Large intestine (tissue), 3 donors: Measurements from ENCODE around the gene PPP3R2. TPM values are rescaled to one million over a fixed set of nuclear protein-coding genes. Genes with fewer than 3 reads are reported as not detected.
"Not testable (repeated sequence)": the region's sequence is repeated elsewhere in the genome, so short reads cannot be mapped to it uniquely, and the experiment has no call there.

Experiments used
- DNase-seq, 2 donors: peaks; one replicate each; pipeline versions ENCODE4 v3.0.0 to v3.0.0-alpha.2; 2013
- H3K27ac ChIP-seq: one replicate; pipeline ENCODE4 v1.5.1; 2013; ENCODE audit warnings: low read length
- H3K27me3 ChIP-seq: 2 replicates; pipeline ENCODE4 v1.6.1; 2013; ENCODE audit warnings: low read length; ENCODE audit not compliant: control insufficient read depth, insufficient read depth
- H3K36me3 ChIP-seq: 2 replicates; pipeline ENCODE4 v1.6.1; 2013; ENCODE audit warnings: low read length; ENCODE audit not compliant: control insufficient read depth, insufficient read depth
- H3K4me1 ChIP-seq: one replicate; pipeline ENCODE4 v1.6.1; 2013; ENCODE audit warnings: low read length; ENCODE audit not compliant: control insufficient read depth, insufficient read depth
- H3K4me3 ChIP-seq: one replicate; pipeline ENCODE4 v1.5.1; 2013; ENCODE audit warnings: low read length
- H3K9me3 ChIP-seq: one replicate; pipeline ENCODE4 v1.6.1; 2013; ENCODE audit warnings: mild to moderate bottlenecking, low read depth, low read length, moderate library complexity; ENCODE audit not compliant: control insufficient read depth
- WGBS: methylation state at CpG from one replicate; pipeline ENCODE4 v1.1.5; 2013; ENCODE audit warnings: low lambda C conversion rate; ENCODE audit not compliant: insufficient coverage; 5-methylcytosine and 5-hydroxymethylcytosine counted together
- polyA plus RNA-seq: library from polyadenylated mRNA; unstranded; fragments of 120-200 nt; gene quantifications from one replicate; pipeline ENCODE4 v1.2.1, GENCODE V29; 2013

The PPP3R2 gene
- polyA plus RNA-seq, 1 donor, result 0.01 TPM

DNA sequence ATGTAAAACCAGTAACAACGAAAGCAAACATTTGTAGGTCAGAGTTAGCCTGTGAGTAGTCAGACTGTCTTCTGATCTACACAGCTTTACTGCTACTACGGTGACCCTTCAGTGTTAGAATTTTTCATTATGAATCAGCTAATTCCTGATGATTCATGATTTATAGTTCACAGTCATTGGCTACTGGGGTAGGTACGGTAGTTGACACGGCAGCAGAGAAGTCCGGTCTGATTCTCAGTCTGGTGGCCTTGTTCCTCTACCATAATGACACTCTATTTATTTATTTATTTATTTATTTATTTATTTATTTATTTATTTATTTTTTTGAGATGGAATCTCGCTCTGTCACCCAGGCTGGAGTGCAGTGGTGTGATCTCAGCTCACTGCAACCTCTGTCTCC is 4.7 kb downstream of the PPP3R2 start:
- H3K36me3 ChIP-seq, H3K27ac ChIP-seq, H3K9me3 ChIP-seq, H3K27me3 ChIP-seq, H3K4me1 ChIP-seq, DNase-seq, H3K4me3 ChIP-seq: not testable (repeated sequence)
- WGBS, result 92% methylated on average over 2 of the region's 6 CpGs

DNA sequence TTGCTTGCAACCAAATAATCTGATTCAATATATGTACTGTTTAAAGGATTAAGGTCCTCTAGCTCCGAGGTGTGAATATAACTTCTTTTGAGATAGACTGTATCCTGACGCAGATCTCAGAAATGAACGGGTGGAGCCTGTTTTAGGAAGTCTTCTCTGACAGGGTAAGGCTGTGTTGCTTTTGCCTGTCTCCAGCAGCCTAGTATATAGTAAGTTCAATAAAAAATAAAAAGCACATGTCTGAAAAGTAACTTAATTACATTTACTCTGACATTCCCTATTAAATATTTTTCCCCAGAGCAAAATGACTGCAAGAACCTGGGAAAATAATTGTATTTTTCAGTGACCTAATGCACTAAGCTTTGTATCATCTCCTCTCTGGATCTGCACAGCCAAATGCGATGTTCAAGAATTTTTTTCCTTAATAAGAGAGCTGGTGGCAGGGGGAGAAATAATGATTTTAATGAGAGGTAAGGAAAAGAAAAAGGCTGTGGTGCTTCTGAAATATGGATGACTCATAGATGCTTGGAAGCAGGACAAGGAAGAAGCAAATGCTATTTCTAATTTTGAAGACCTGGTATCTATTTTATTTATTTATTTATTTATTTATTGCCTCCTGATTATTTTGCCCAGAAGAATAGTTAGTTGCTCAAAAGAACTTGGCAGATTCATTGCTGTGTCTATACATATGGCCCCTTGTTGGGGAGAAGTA is 7.3 kb downstream of the PPP3R2 start:
- Histone ChIP-seq H3K4me1 (no peaks in the 10 kb centered on the region), H3K9me3 (no peaks in the 10 kb centered on the region), H3K4me3 (no peak overlapping the region), H3K27me3 (no peaks in the 10 kb centered on the region), H3K27ac (no peak overlapping the region), H3K36me3 (no peaks in the 10 kb centered on the region)
- WGBS, result no CpG with 5 or more reads among the region's 4 CpGs
- no peak for DNase-seq

DNA sequence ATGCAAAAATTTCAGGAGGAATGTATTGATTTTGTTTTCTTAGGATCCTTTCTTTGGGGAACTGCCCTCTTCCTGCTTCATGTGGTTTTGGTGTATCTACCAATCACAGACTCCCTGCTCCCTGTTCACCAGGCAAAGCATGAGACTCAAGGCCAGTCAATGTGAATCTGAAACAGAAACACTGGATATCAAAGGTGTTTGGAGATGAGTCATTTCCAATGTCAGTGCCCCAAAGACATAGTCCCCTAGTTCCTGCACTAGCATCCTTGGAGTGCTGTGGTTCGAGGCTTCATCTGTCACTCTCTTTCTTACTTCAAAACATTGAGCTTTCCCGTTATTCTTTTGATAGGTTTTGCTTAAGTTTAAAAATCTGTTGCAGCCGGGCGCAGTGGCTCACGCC is 8.1 kb downstream of the PPP3R2 start:
- H3K36me3 ChIP-seq, result no peaks in the 10 kb centered on the region
- DNase-seq, result no peak
- H3K27me3 ChIP-seq, result no peaks in the 10 kb centered on the region
- no peak overlapping the region for H3K4me3 ChIP-seq
- no peaks in the 10 kb centered on the region for H3K9me3 ChIP-seq
- H3K4me1 ChIP-seq, result no peaks in the 10 kb centered on the region
- WGBS, result 93% methylated on average over 3 of the region's 5 CpGs
- H3K27ac ChIP-seq, result no peak overlapping the region

DNA sequence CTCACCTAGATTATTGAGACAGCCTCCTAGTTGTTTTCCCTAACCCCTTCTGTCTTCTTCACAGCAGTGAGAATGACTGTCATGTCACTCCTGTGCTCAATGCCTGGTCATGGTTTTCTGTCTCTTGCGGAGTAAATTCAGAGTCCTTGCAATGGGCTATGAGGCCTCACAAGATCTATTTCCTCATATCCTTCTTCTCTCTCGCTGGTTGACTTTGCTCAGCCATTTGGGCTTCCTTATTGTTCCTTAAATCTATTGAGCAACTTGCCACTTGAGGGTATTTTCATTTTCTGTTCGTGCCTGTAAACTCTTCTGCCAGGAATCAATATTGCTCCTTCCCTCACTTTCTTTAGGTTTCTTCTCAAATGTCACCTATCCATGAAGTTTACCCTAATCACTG is 9.0 kb downstream of the PPP3R2 start:
- Histone ChIP-seq H3K36me3 (no peaks in the 10 kb centered on the region), H3K4me3 (no peak overlapping the region), H3K4me1 (no peaks in the 10 kb centered on the region), H3K9me3 (no peaks in the 10 kb centered on the region), H3K27me3 (no peaks in the 10 kb centered on the region), H3K27ac (no peak overlapping the region)
- WGBS, result 78% methylated on average over 2 of the region's 3 CpGs
- DNase-seq, result peak in 1 of 2 donors; percentile 22

DNA sequence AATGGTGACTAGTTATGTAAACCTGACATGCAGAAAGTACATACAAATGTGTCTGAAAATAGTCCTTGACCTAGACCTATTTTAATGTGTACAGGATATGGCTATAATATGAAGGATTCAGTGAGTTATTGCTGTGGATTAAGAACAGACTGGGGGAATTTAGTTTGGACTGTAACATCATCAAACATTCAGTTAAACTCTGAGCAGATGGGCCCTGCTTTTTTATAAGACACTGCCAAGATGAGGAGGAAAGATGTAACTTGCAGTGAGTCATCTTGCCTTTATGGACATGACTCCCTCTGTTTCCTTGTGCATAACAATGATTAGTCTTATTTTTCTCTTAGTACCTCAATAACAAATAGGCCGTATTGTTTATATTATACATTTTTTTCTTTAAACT is 12.2 kb downstream of the PPP3R2 start:
- Histone ChIP-seq H3K4me1 (no peaks in the 10 kb centered on the region), H3K4me3 (no peak overlapping the region), H3K9me3 (no peaks in the 10 kb centered on the region), H3K27ac (no peak overlapping the region), H3K27me3 (no peaks in the 10 kb centered on the region), H3K36me3 (no peaks in the 10 kb centered on the region)
- WGBS, result 67% methylated on average over 1 of the region's 1 CpG
- no peak for DNase-seq

DNA sequence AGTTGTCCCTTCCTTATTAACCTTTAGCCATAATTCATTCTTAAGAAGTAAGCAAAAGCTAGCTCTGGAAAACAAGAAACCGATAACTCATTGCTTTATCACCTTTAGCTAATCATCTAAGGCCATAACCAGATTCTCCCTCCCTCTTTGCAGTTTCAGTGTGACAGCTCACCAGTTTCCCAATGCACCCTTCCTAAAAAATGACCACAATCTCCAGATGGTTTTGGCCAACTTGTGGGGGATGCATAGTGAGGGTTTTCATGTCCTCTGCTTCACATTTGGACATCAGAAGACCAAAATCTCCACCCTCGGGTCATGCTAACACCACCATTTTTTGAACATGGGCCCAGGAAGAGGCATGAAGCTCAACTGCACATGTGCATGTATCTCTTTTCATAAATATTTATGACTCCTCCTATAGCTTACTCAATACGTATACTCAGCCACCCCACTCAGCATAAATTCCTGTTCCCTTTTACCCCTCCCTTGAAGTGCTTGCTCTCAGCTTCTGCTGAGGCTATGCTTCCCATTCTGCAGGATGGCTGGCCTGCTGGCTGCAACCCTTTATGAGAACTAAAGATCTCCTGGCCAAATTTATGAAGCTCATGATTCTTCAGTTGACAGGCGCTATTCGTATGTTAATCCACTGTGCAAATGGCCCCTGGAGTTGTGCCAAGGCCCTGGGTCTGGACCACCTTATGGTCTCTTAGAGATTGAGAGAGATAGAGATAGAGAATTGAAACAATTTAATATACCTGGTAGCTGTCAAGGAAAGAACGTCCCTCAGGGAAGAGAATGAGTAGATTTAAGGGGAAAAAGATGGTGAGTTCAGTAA is 14.8 kb downstream of the PPP3R2 start:
- Histone ChIP-seq H3K36me3 (no peaks in the 10 kb centered on the region), H3K4me1 (no peaks in the 10 kb centered on the region), H3K27ac (no peak overlapping the region), H3K27me3 (no peaks in the 10 kb centered on the region), H3K4me3 (no peak overlapping the region), H3K9me3 (no peaks in the 10 kb centered on the region)
- no CpG with 5 or more reads among the region's 6 CpGs for WGBS
- no peak for DNase-seq

DNA sequence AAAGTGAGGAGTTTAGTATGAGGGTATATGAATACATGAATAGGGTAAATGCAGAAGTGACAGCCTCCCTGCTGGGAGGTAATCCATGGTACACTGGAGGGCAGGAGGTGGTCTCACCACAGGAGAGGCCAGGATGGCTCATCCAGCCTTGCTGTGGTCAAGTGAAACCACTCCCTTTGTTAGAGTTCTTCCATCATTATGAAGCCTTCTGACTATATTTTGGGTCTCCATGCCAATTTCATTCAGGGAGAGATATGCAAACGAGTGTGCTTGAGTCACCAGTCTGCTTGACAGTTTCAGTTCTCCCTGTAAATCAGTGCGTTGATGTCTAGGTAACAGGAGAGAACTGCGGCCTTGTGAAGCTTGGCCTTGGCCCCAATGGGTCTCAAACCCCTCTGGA is 16.4 kb downstream of the PPP3R2 start:
- Histone ChIP-seq H3K4me1 (no peaks in the 10 kb centered on the region), H3K27ac (no peak overlapping the region), H3K4me3 (no peak overlapping the region), H3K27me3 (no peaks in the 10 kb centered on the region), H3K9me3 (no peaks in the 10 kb centered on the region), H3K36me3 (no peaks in the 10 kb centered on the region)
- no peak for DNase-seq
- 67% methylated on average over 1 of the region's 3 CpGs for WGBS

DNA sequence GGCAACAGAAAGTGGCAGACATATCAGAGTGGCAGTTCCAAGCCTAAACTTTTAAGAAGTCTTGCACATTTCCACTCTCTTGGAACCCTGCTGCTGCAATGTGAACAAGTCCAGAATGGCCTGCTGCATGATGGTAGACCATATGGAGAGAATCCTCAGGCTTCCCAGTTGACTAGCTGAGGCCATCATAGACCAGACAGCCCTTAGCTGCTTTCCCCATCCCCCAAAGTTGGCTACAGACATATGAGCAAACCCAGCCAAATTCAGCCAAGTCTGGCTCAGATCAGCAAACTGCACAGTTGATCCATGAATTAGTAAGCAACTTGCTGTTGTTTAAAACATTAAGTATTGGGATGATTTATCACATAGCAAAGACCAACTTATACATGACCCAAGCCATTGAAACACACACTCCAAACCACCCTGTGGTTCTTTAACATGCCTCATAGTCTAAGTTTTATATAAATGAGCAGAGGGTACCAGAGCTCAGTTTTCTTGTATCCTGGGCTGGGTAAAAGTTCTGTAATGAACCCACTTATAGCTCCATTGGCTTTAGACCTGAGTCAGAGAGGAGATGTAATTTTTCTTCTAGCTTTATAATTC is 19.9 kb downstream of the PPP3R2 start:
- Histone ChIP-seq H3K27ac (no peak overlapping the region), H3K27me3 (no peaks in the 10 kb centered on the region), H3K9me3 (no peaks in the 10 kb centered on the region), H3K4me3 (no peak overlapping the region), H3K4me1 (no peaks in the 10 kb centered on the region), H3K36me3 (peaks cover 2% of the 10 kb centered on the region)
- no peak for DNase-seq

DNA sequence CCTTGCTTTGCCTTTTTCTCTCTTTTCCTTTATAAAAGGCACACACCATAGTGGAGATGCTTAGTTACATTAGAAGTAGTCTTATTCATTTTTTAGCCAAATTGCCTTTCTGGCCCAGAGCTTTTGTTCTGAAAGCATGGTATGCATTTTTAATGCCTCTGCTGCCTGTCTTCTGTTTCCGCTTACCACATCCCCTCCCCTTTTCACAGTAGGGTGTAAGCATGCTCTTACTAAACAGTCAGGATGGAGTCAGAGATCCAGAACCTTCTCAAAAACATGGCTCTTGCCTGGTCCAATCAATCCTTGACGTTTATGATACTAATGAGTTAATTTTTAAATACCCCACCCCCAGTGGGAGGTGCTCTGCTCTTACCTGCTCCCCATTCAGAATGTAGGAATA is 22.5 kb downstream of the PPP3R2 start:
- H3K27ac ChIP-seq, result no peak overlapping the region
- no peaks in the 10 kb centered on the region for H3K27me3 ChIP-seq
- no peaks in the 10 kb centered on the region for H3K9me3 ChIP-seq
- H3K4me1 ChIP-seq, result no peaks in the 10 kb centered on the region
- no peak for DNase-seq
- H3K36me3 ChIP-seq, result peaks cover 10% of the 10 kb centered on the region
- H3K4me3 ChIP-seq, result no peak overlapping the region
- 50% methylated on average over 1 of the region's 2 CpGs for WGBS

DNA sequence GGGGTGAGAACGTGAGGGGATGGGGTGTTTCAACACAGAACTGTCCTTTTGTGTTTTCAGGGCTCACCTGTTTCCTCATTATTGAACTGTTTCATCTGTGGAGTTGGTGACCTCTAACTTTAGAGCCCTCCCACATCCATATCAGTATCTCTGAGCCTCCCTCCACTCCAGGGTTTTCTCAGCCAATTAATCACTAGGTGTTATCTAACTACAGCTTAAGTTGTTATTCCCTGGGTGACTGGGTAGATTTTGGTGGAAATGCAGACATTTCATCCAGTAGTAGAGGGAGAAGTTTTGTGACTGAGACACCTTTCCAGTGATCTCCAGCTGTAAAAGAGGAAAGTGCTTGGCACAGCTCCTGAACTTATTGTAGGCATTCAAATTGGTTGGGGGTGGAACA is 23.7 kb downstream of the PPP3R2 start:
- Histone ChIP-seq H3K27me3 (no peaks in the 10 kb centered on the region), H3K36me3 (peaks cover 10% of the 10 kb centered on the region), H3K27ac (no peak overlapping the region), H3K4me1 (no peaks in the 10 kb centered on the region), H3K9me3 (no peaks in the 10 kb centered on the region), H3K4me3 (no peak overlapping the region)
- no CpG with 5 or more reads among the region's 1 CpG for WGBS
- DNase-seq, result no peak
